BJ (cell line): ENCODE data around the gene SLC22A15. TPM values are rescaled to one million over a fixed set of nuclear protein-coding genes. Genes with fewer than 3 reads are reported as not detected.

Source experiments
- CTCF ChIA-PET: fragments of 350-600 bp; formaldehyde crosslinking; extraction: SDS; loops from one replicate; lab custom pipeline; 2021; ENCODE audit warnings: antibody characterized with exemption, inconsistent platforms; lab: Yijun Ruan, JAX
- POLR2A ChIA-PET: fragments of 300-600 bp; sonication (Branson Sonifier 250); formaldehyde crosslinking; extraction: SDS; loops from one replicate; lab custom pipeline; 2021; ENCODE audit warnings: antibody characterized with exemption; lab: Charles Lee
- DNase-seq: peaks from one replicate; pipeline ENCODE4 v3.0.0-alpha.2; 2011; ENCODE audit warnings: low read depth
- H3K27me3 ChIP-seq: 2 replicates; pipeline ENCODE4 v1.6.0; 2011; ENCODE audit warnings: low read length; ENCODE audit not compliant: control insufficient read depth, insufficient read depth
- H3K36me3 ChIP-seq: 2 replicates; pipeline ENCODE4 v1.5.1; 2011; ENCODE audit warnings: low read length; ENCODE audit not compliant: control insufficient read depth, insufficient read depth
- H3K4me3 ChIP-seq: 2 replicates; pipeline ENCODE4 v1.5.1; 2011; ENCODE audit warnings: low read depth, mild to moderate bottlenecking, control low read depth, low read length
- polyA plus RNA-seq: library from polyadenylated mRNA; depleted of rRNA; stranded (reverse); fragments of >200 nt; gene quantifications from 2 replicates; pipeline ENCODE4 v1.2.3, GENCODE V29; 2011
- TF ChIP-seq, protein P1 (sequence below): IDR thresholded peaks from 2 replicates; pipeline ENCODE4 v1.5.1; 2011; ENCODE audit warnings: low read depth, mild to moderate bottlenecking, control low read depth, inconsistent platforms, low read length, moderate library complexity; ENCODE audit not compliant: insufficient read depth

The SLC22A15 gene
- polyA plus RNA-seq, 1 experiment: 6.4 TPM

DNA sequence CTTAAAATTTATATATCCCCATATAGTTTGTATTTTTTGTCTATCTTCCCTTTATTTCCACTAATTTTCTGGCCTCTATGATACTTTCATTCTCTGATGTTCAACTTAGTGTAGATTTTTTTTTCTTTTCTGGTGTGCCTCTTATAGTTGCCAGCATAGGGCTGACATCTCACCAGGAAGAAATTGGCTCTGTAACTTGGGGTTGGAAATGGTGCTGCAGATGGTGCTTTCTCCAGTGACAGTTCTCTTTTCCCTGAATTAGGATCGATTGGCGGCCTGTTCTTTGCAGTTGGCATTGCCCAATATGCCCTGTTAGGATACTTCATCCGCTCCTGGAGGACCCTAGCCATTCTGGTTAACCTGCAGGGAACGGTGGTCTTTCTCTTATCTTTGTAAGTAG, 50.3 kb downstream of the SLC22A15 start:
- CTCF ChIA-PET: interaction anchor here (0.6 kb wide), 1 partner anchor 494 kb away, joined by 3 read pairs; no protein-coding TSS in a partner anchor
- POLR2A ChIA-PET: no interaction called here

DNA sequence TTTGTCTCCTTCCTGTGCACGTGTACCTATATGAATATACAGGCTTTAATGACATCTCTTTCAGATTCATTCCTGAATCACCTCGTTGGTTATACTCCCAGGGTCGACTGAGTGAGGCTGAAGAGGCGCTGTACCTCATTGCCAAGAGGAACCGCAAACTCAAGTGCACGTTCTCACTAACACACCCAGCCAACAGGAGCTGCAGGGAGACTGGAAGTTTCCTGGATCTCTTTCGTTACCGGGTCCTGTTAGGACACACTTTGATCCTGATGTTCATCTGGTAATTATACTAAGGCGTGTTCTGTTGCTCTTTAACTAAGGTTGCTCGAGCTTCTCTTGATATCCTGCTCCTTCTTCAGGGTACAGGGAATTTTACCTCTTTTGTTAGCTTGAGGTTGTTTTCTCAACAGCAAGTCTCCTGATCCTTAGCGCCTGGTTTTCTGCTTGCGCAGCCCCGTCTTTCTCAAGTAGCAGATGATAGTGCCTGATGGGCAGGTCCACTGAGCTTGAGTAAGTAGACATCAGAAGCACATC, 55.1 kb downstream of the SLC22A15 start:
- Histone ChIP-seq H3K36me3 (peaks cover 7% of the 10 kb centered on the region), H3K27me3 (no peaks in the 10 kb centered on the region), H3K4me3 (no peak overlapping the region)
- TF ChIP-seq, protein P1, sequence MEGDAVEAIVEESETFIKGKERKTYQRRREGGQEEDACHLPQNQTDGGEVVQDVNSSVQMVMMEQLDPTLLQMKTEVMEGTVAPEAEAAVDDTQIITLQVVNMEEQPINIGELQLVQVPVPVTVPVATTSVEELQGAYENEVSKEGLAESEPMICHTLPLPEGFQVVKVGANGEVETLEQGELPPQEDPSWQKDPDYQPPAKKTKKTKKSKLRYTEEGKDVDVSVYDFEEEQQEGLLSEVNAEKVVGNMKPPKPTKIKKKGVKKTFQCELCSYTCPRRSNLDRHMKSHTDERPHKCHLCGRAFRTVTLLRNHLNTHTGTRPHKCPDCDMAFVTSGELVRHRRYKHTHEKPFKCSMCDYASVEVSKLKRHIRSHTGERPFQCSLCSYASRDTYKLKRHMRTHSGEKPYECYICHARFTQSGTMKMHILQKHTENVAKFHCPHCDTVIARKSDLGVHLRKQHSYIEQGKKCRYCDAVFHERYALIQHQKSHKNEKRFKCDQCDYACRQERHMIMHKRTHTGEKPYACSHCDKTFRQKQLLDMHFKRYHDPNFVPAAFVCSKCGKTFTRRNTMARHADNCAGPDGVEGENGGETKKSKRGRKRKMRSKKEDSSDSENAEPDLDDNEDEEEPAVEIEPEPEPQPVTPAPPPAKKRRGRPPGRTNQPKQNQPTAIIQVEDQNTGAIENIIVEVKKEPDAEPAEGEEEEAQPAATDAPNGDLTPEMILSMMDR: no peak
- CTCF ChIA-PET: interaction anchor here (1.1 to 1.5 kb wide), 2 partner anchors 9 to 11 kb away, joined by 3 to 4 read pairs; no protein-coding TSS in a partner anchor
- no peak for DNase-seq
- POLR2A ChIA-PET: no interaction called here

More for the DNA sequence above, 50.3 kb downstream of the SLC22A15 start:
- DNase-seq: no peak
- Histone ChIP-seq H3K36me3 (peaks cover 5% of the 10 kb centered on the region), H3K27me3 (no peaks in the 10 kb centered on the region), H3K4me3 (no peak overlapping the region)
- TF ChIP-seq, protein P1: no peak

DNA sequence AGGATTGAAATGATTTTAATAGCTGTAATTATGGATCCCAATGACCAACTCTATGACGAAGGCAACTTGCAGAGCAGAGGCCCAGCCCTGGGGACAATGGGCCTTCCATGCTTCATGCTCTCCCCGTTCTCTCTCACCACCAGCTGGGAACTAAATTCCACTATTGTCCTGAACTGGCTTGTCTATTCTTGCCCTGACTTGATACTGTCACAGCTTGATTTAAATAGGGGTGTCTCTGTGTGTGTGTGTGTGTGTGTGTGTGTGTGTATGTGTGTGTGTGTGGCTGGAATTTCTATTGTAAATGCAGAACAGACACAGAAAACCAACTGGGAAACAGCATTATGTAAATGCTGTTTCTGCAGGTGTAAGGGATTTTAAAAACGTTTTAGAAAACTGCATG, 57.0 kb downstream of the SLC22A15 start:
- DNase-seq: no peak
- TF ChIP-seq, protein P1: no peak
- POLR2A ChIA-PET: no interaction called here
- peaks cover 7% of the 10 kb centered on the region for H3K36me3 ChIP-seq
- H3K27me3 ChIP-seq: no peaks in the 10 kb centered on the region
- H3K4me3 ChIP-seq: no peak overlapping the region
- CTCF ChIA-PET: interaction anchor here (1.4 kb wide), 1 partner anchor 12 kb away, joined by 3 read pairs; no protein-coding TSS in a partner anchor

DNA sequence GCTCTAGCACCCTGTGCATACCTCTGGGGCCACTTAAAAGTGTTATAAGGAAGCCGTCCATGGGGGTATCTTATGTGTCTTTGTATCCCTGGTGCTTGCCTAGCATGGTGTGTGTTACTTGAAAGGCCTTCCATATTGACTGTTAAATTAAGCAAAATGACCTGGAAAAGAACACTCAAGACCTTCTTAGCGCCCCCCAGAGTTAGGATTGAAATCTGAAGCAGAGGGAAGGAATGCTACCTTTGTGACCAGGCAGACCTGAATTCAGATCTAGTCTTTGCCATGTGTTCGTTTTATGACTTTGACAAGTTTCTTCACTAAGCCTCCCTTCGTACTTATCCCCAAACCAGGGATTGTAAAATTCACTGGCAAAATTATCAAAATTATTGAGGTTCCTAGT, 59.9 kb downstream of the SLC22A15 start:
- TF ChIP-seq, protein P1: no peak
- no peak overlapping the region for H3K4me3 ChIP-seq
- H3K36me3 ChIP-seq: peaks cover 5% of the 10 kb centered on the region
- ChIA-PET POLR2A (no interaction called here), CTCF (no interaction called here)
- no peaks in the 10 kb centered on the region for H3K27me3 ChIP-seq
- DNase-seq: no peak

DNA sequence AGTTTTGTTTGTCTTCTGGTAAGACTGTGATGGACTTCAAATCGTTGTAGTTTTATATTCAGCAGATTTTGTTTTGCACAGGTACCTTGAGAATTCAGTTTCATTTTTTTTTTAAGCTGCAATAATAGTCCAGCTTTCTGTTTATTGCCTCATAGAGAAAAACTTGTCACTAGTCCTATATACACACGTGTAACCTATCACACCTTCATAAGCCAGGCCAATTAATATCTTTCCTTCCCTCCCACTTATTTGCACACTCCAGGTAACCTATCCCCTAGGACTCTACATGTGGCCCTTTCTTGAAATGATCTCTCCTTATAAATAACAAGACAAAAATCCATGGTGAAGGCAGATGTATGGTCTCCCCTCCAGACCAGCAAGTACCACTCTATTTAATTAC, 62.4 kb downstream of the SLC22A15 start:
- POLR2A ChIA-PET: no interaction called here
- no peaks in the 10 kb centered on the region for H3K27me3 ChIP-seq
- no peak for DNase-seq
- H3K36me3 ChIP-seq: peaks cover 2% of the 10 kb centered on the region
- CTCF ChIA-PET: interaction anchor here (1.2 to 2.2 kb wide), 3 partner anchors 18 to 35 kb away, joined by 3 to 6 read pairs (median 3); no protein-coding TSS in a partner anchor
- no peak overlapping the region for H3K4me3 ChIP-seq
- TF ChIP-seq, protein P1: no peak
